ENCODE data around the gene GAL3ST2.
A peak's percentile ranks its signal among the peaks of the same experiment; 100 is the strongest.
"Not testable (repeated sequence)": the region's sequence is repeated elsewhere in the genome, so short reads cannot be mapped to it uniquely, and the experiment has no call there.

GAL3ST2 gene

GRCh38 chr2:241751776-241752175 lies 24.8 kb upstream of the GAL3ST2 start:
- no peak overlapping the region for H3K4me3 Mint-ChIP-seq
- DNase-seq (ENCODE audit: low spot score in 2 of 2) (no peak), ATAC-seq (replicated peaks; ENCODE audit: extremely low read depth, poor library complexity, severe bottlenecking) (no peak)
- H3K27ac Mint-ChIP-seq (ENCODE audit: low read depth), result no peak overlapping the region
- H3K4me1 Mint-ChIP-seq, result peaks cover 6% of the 10 kb centered on the region
- no peaks in the 10 kb centered on the region for H3K27me3 Mint-ChIP-seq
- H3K36me3 Mint-ChIP-seq (ENCODE audit: insufficient read depth), result peaks cover 8% of the 10 kb centered on the region
- H3K9me3 Mint-ChIP-seq, result no peaks in the 10 kb centered on the region

- no peaks in the 10 kb centered on the region for H3K27me3 Mint-ChIP-seq
- no peak for ATAC-seq (replicated peaks; ENCODE audit: extremely low read depth, poor library complexity, severe bottlenecking)
- no peak for DNase-seq (ENCODE audit: low spot score in 2 of 2)
- H3K4me3 Mint-ChIP-seq, result no peak overlapping the region
- H3K4me1 Mint-ChIP-seq, result peaks cover 6% of the 10 kb centered on the region
- no peaks in the 10 kb centered on the region for H3K9me3 Mint-ChIP-seq
- peaks cover 9% of the 10 kb centered on the region for H3K36me3 Mint-ChIP-seq (ENCODE audit: insufficient read depth)
- no peak overlapping the region for H3K27ac Mint-ChIP-seq (ENCODE audit: low read depth)
Observed at GRCh38 chr2:241752253-241752652, 24.4 kb upstream of the GAL3ST2 start.

- Mint-ChIP-seq H3K36me3 (ENCODE audit: insufficient read depth) (peaks cover 8% of the 10 kb centered on the region), H3K9me3 (no peaks in the 10 kb centered on the region), H3K4me3 (no peak overlapping the region), H3K27me3 (no peaks in the 10 kb centered on the region), H3K27ac (ENCODE audit: low read depth) (no peak overlapping the region), H3K4me1 (peaks cover 6% of the 10 kb centered on the region)
- DNase-seq (ENCODE audit: low spot score in 2 of 2), result no peak
- no peak for ATAC-seq (replicated peaks; ENCODE audit: extremely low read depth, poor library complexity, severe bottlenecking)
Observed at GRCh38 chr2:241752689-241753276, 23.8 kb upstream of the GAL3ST2 start.

- Mint-ChIP-seq H3K4me3 (no peak overlapping the region), H3K36me3 (ENCODE audit: insufficient read depth) (peaks cover 11% of the 10 kb centered on the region), H3K27ac (ENCODE audit: low read depth) (no peak overlapping the region), H3K9me3 (no peaks in the 10 kb centered on the region), H3K4me1 (peaks cover 6% of the 10 kb centered on the region), H3K27me3 (no peaks in the 10 kb centered on the region)
- no peak for DNase-seq (ENCODE audit: low spot score in 2 of 2)
- ATAC-seq (replicated peaks; ENCODE audit: extremely low read depth, poor library complexity, severe bottlenecking), result no peak
Observed at GRCh38 chr2:241753493-241753892, 23.1 kb upstream of the GAL3ST2 start.

GRCh38 chr2:241754042-241754441 lies 22.6 kb upstream of the GAL3ST2 start:
- H3K9me3 Mint-ChIP-seq, result no peaks in the 10 kb centered on the region
- H3K4me1 Mint-ChIP-seq, result peaks cover 2% of the 10 kb centered on the region
- H3K27ac Mint-ChIP-seq (ENCODE audit: low read depth), result no peak overlapping the region
- peaks cover 14% of the 10 kb centered on the region for H3K36me3 Mint-ChIP-seq (ENCODE audit: insufficient read depth)
- H3K4me3 Mint-ChIP-seq, result no peak overlapping the region
- no peak for ATAC-seq (replicated peaks; ENCODE audit: extremely low read depth, poor library complexity, severe bottlenecking)
- DNase-seq (ENCODE audit: low spot score in 2 of 2), result no peak
- H3K27me3 Mint-ChIP-seq, result no peaks in the 10 kb centered on the region

DNA sequence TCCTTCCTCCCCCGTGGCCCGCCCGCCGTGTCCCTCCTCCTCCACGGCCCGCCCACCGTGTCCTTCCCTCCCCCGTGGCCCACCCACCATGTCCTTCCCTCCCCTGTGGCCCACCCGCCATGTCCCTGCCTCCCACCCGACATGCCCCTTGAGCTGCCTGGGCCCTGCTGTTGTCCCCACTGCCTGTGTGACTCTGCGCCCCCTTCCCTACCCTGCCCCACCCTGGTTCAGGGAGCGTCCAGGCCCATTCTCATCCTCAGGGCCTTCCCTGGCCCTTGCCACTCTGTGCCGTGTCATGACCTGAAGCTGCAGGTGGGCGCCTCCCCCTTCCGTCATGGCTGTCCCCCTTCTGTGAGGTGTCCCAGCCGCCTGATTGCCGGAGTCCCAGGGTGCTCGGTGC lies 21.5 kb upstream of the GAL3ST2 start:
- Mint-ChIP-seq H3K9me3 (no peaks in the 10 kb centered on the region), H3K36me3 (ENCODE audit: insufficient read depth) (peaks cover 20% of the 10 kb centered on the region), H3K4me3 (no peak overlapping the region), H3K4me1 (peaks cover 6% of the 10 kb centered on the region), H3K27me3 (no peaks in the 10 kb centered on the region), H3K27ac (ENCODE audit: low read depth) (no peak overlapping the region)
- DNase-seq (ENCODE audit: low spot score in 2 of 2), result no peak
- no peak for ATAC-seq (replicated peaks; ENCODE audit: extremely low read depth, poor library complexity, severe bottlenecking)

- Mint-ChIP-seq H3K27me3 (no peaks in the 10 kb centered on the region), H3K27ac (ENCODE audit: low read depth) (no peak overlapping the region), H3K36me3 (ENCODE audit: insufficient read depth) (peaks cover 21% of the 10 kb centered on the region), H3K9me3 (no peaks in the 10 kb centered on the region), H3K4me1 (peaks cover 8% of the 10 kb centered on the region), H3K4me3 (no peak overlapping the region)
- ATAC-seq (replicated peaks; ENCODE audit: extremely low read depth, poor library complexity, severe bottlenecking) (no peak), DNase-seq (ENCODE audit: low spot score in 2 of 2) (no peak)
Observed at GRCh38 chr2:241755777-241756176, 20.8 kb upstream of the GAL3ST2 start.

DNA sequence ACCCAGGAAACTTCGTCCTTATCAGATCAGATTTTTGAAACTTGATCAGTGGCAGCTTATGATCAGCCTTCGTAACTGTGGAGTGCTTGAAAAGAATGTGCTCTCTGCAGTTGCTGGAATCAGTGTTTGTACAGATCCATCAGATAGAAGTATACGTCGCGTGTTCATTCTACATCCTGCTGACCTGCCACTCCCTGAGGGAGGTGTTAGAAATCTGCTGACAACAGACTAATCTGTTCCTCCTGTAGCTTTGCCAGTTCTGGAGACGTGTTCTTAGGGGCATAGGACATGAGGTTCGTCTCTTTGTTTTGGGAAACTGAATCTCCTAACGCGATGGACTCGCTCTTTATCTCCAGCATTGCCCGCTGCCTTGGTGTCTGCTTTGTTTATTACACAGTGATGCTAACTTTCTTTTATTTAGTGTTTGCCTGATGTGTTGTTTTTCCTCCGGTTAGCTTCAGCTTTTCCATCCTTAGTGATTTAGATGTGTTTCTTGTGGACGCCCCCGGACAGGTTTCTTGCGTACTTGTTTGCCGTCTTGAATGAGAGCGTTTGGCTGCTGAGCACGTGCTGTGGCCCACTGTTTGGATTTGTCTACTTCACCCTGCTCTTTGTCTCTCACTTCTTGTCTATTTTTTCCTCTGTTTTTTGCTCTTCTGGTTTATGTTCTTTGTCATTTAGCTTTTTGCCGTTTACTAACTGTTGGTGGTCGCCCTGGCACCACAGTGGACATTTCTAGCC lies 17.4 kb upstream of the GAL3ST2 start:
- Mint-ChIP-seq H3K9me3 (no peaks in the 10 kb centered on the region), H3K4me3 (no peak overlapping the region), H3K4me1 (peaks cover 35% of the 10 kb centered on the region), H3K27ac (ENCODE audit: low read depth) (no peak overlapping the region), H3K36me3 (ENCODE audit: insufficient read depth) (peaks cover 36% of the 10 kb centered on the region), H3K27me3 (no peaks in the 10 kb centered on the region)
- DNase-seq (ENCODE audit: low spot score in 2 of 2), result no peak
- no peak for ATAC-seq (replicated peaks; ENCODE audit: extremely low read depth, poor library complexity, severe bottlenecking)

DNA sequence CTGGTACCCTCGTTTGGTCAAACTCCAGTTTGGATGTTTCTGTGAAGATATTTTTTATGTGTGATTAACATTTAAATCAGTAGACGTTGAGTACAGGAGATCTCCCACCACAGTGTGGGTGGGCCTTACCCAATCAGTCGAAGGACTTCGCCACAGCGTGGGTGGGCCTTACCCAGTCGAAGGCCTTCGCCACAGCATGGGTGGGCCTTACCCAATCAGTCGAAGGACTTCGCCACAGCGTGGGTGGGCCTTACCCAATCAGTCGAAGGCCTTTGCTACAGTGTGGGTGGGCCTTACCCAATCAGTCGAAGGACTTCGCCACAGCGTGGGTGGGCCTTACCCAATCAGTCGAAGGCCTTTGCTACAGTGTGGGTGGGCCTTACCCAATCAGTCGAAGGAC lies 16.7 kb upstream of the GAL3ST2 start:
- H3K27me3 Mint-ChIP-seq; ATAC-seq (replicated peaks; ENCODE audit: extremely low read depth, poor library complexity, severe bottlenecking); H3K9me3 Mint-ChIP-seq; DNase-seq (ENCODE audit: low spot score in 2 of 2); H3K4me3 Mint-ChIP-seq; H3K27ac Mint-ChIP-seq (ENCODE audit: low read depth): not testable (repeated sequence)
- Mint-ChIP-seq H3K36me3 (ENCODE audit: insufficient read depth) (peaks cover 36% of the 10 kb centered on the region), H3K4me1 (peaks cover 37% of the 10 kb centered on the region)

- no peaks in the 10 kb centered on the region for H3K27me3 Mint-ChIP-seq
- ATAC-seq (replicated peaks; ENCODE audit: extremely low read depth, poor library complexity, severe bottlenecking), result no peak
- peak overlapping the region; percentile 99 for H3K27ac Mint-ChIP-seq (ENCODE audit: low read depth)
- H3K4me3 Mint-ChIP-seq, result peak overlapping the region; percentile 45
- peaks cover 37% of the 10 kb centered on the region for H3K4me1 Mint-ChIP-seq
- peaks cover 36% of the 10 kb centered on the region for H3K36me3 Mint-ChIP-seq (ENCODE audit: insufficient read depth)
- no peak for DNase-seq (ENCODE audit: low spot score in 2 of 2)
- H3K9me3 Mint-ChIP-seq, result no peaks in the 10 kb centered on the region
Observed at GRCh38 chr2:241760301-241760771, 16.3 kb upstream of the GAL3ST2 start.

DNA sequence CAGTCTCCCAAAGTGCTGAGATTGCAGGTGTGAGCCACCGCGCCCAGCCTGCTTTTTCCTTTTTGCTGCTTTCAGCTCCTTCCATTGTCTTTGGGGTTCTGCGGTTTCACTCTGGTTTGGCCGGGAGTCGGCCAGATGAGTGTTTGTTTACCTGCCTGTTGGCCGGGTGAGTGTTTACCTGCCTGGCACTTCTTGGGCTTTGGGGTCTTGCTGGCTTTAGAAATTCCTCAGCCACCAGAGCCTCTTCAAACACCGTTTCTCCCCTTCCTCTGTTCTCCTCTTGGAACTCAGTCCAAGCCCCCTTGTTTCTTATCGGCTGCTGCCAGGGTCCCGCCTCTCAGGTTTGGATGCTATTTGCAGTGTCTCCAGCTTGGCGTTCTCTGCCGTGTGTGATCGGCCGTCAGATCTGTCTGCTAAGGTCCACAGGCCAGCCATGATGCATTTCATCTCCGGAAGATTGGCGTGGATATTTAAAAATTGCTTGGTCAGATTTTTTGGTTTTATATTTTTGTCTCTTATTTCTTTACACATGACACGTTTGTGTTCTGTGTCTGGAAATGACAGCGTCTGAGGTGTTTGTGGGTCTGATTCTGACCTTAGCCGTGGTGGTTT lies 14.2 kb upstream of the GAL3ST2 start:
- no peaks in the 10 kb centered on the region for H3K9me3 Mint-ChIP-seq
- H3K27ac Mint-ChIP-seq (ENCODE audit: low read depth), result peak overlapping the region; percentile 99
- H3K27me3 Mint-ChIP-seq, result no peaks in the 10 kb centered on the region
- DNase-seq (ENCODE audit: low spot score in 2 of 2) (peak in 1 of 2 donors; percentile 25), ATAC-seq (replicated peaks; ENCODE audit: extremely low read depth, poor library complexity, severe bottlenecking) (no peak)
- peaks cover 34% of the 10 kb centered on the region for H3K36me3 Mint-ChIP-seq (ENCODE audit: insufficient read depth)
- H3K4me3 Mint-ChIP-seq, result peak overlapping the region; percentile 78
- peaks cover 37% of the 10 kb centered on the region for H3K4me1 Mint-ChIP-seq

- H3K36me3 Mint-ChIP-seq (ENCODE audit: insufficient read depth), result peaks cover 33% of the 10 kb centered on the region
- peak overlapping the region; percentile 99 for H3K27ac Mint-ChIP-seq (ENCODE audit: low read depth)
- DNase-seq (ENCODE audit: low spot score in 2 of 2) (peak; percentile 63 to 90), ATAC-seq (replicated peaks; ENCODE audit: extremely low read depth, poor library complexity, severe bottlenecking) (peak; percentile 87)
- H3K4me1 Mint-ChIP-seq, result peaks cover 37% of the 10 kb centered on the region
- H3K27me3 Mint-ChIP-seq, result no peaks in the 10 kb centered on the region
- peak overlapping the region; percentile 78 for H3K4me3 Mint-ChIP-seq
- no peaks in the 10 kb centered on the region for H3K9me3 Mint-ChIP-seq
Observed at GRCh38 chr2:241762933-241763369, 13.7 kb upstream of the GAL3ST2 start.
